GM21381 (cell line): ENCODE results near the gene RBM6.
"Not testable (repeated sequence)": the region's sequence is repeated elsewhere in the genome, so short reads cannot be mapped to it uniquely, and the experiment has no call there.

Experiments used
- ATAC-seq: cut with Tn5 transposase; IDR thresholded peaks from one replicate; pipeline ENCODE4 v1.9.1; 2021; ENCODE audit warnings: mild to moderate bottlenecking, moderate library complexity; ENCODE audit not compliant: unreplicated experiment

Gene RBM6, protein sequence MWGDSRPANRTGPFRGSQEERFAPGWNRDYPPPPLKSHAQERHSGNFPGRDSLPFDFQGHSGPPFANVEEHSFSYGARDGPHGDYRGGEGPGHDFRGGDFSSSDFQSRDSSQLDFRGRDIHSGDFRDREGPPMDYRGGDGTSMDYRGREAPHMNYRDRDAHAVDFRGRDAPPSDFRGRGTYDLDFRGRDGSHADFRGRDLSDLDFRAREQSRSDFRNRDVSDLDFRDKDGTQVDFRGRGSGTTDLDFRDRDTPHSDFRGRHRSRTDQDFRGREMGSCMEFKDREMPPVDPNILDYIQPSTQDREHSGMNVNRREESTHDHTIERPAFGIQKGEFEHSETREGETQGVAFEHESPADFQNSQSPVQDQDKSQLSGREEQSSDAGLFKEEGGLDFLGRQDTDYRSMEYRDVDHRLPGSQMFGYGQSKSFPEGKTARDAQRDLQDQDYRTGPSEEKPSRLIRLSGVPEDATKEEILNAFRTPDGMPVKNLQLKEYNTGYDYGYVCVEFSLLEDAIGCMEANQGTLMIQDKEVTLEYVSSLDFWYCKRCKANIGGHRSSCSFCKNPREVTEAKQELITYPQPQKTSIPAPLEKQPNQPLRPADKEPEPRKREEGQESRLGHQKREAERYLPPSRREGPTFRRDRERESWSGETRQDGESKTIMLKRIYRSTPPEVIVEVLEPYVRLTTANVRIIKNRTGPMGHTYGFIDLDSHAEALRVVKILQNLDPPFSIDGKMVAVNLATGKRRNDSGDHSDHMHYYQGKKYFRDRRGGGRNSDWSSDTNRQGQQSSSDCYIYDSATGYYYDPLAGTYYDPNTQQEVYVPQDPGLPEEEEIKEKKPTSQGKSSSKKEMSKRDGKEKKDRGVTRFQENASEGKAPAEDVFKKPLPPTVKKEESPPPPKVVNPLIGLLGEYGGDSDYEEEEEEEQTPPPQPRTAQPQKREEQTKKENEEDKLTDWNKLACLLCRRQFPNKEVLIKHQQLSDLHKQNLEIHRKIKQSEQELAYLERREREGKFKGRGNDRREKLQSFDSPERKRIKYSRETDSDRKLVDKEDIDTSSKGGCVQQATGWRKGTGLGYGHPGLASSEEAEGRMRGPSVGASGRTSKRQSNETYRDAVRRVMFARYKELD

DNA sequence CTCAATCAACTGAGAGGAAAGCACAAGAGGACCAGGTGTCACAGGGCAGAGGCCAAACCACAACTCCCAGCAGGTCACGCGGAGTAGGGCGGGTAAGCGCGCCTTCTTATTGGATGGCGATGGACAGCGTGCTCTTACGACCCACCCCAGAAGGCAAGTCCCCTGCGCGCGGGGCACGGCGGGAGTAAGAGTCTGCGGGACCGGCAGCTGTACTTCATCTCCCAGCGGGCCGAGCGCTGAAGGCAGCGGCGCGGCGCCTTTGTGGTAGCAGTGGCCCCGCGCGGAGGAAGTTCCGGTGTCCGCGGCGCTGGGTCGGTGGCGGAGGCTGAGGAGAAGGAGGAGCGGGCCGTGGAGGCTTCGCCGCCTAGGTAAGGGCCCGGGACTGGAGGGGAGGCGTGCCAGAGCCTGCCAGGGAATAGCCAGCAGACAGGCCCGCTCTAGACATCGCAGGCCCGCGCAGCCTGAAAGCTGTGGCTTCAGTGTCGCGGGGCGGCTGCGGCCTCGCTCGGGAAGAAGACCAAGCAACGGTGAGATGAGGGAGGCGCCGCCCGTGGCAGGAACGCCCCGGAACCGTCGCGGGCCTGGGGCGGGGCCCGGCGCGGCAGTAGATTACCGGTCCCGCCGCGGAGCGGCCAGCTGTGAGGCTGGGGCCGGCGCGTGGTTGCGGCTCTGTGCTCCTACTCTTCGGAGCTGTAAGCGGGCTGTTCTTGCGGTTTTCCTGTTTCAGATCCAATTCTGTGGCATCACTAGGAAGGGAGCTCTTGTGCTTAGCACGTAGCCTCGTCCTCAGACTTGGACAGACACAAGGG is at the start of gene RBM6:
RBM6 (plus strand) TSS at position 293 of the 809 bp plus-strand sequence. CDS start 22,492 bp downstream, outside the sequence.
- peak; percentile 90 for ATAC-seq

DNA sequence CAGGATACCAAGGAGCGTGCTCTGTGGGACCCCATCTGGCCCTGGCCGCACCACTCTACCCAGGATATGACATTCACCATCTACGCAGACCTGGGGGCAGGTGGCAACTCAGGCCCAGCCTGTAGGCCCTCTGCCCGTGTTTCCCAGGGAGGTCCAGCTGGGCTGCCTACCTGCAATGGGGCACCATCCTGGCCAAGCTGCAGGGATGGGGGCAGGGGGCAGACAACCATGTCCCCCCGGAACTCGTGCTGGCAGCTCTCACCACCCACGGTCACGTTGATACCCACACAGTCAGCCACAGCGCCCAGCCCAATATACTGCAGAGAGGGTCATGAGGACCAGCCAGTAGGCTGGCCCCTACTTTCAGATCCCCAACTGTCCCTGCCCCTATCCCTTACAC is 44.2 kb upstream of the RBM6 start:
- no peak for ATAC-seq

DNA sequence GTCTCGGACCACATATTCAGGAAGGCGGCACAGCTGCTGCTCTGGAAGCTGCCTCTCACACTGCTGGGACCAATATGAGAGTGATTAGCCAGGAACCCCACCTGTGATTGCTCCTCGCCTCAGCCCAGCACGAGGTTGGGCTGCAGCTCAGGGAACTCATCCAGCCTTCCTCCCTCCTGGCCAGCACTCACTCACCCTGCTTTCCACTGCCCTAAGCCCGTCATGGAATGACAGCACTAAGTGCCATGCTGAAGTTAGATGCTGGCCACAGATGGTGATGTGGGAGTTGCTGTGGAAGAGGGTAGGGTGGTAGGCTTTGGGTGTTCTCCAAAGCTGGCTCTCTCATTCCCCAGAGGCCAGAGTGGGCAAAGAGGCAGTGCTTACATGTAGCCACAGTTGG is 43.6 kb upstream of the RBM6 start:
- ATAC-seq, result no peak

DNA sequence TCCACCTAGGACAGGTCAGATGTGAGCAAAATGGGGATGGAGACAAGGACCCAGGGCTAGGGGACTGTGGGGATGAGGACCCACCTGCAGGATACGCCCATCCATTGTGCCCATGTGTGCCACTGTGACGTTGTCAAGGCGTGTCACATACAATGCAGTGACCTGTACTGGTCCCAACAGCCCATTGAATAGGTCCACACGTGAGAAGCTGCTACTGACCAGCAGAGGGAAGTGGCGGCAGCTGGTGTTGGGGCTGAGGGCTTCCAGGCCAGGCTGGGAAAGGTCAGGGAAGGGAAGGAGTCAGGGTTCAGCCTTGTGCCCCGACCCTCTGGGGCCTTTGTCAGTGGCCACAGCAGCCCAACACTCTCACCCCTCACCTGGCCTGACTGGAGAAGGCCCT is 41.0 kb upstream of the RBM6 start:
- ATAC-seq, result no peak

DNA sequence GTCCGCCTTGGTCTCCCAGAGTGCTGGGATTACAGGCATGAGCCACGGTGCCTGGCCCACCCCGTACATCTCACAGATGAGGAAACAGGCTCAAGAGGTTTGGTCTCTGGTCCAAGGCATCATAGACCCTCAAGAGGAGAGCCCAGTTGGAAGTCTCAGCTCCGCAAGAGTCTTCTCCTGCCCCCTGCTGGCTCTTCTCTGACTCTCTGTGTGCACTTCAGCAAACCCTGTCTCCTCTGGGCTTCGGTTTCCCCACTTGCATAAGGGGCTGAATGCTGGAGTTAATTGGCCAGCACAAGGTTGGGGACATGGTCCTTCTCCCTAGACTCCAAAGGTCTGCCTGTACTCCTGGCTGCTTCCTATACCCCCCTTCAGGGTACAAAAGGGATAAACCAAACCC is 40.1 kb upstream of the RBM6 start:
- ATAC-seq, result no peak

DNA sequence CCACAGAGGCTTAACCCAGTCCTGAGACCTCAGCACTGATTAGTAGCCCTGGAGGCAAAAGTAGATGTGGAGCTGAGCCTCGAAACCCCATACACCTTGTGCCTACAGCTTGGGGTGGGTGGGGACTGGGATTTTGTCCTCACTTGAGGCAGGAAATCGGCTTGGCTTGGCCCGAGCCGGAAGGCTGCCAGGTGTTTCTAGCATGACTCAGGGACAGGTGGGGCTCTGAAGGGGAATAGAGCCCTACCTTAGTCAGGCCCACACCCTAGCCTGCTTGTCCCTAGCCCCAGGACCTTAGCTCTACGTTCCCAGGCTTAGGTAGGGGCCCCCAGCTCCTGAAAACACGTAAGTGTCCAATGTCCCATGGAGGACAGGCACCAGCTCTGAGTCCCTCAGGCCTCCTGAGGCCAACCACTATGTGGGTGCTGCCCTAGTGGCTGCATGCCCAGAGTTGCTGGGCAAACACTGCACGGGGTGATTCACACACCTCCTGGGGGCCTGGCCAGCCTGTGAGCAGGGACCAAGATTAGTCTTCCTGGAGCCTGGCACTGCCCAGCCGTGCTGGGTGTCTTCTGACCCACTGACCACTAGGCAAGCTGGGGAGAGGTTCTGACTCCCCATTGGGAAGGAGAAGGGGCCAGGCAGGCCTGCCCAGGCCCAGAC is 39.3 kb upstream of the RBM6 start:
- no peak for ATAC-seq

DNA sequence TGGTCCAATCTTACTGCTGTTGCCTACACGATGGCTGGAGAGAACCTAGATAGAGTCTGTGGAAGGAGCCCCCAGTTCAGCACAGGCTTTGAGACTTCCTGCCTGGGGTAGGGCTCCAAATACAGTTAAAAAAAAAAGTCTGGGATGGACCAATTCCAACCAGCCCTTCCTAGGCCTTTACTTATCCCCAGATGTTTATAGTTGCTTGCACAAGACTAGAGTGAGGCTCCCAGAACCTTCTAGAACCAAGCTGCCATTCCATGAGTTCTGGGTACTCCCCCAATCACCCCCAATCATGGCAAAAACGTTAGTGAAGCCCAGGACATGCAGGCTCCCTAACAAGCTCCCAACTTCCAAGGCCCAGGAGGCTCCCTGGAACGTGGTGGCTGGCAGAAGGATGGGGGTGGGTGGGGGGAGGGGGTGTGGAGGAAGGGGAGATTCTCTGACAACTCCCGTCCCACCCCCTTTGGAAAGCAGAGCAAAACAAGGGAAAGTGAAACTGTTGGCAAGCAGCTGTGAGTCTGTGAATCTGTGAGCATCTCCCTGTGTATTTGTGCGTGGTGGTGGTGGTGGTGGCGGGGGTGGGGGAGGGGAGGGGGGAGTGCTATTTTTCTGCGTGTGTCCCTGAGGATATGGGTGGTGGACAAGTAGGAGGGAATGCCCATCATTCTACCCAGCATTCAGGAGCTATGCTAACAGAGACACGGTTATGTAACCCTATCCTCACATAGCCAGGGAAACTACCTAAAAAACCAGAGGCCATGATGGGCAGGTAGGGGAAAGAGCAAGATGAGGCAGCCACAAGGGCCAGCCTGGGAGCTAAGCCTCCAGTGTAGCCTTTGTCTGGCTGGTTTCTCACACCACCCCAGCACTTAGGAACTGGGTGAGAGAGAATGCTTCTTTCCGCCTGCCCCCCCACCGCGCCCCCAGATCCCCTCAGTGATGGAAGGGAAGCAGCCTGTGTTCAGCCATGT is 38.3 kb upstream of the RBM6 start:
- ATAC-seq, result no peak

DNA sequence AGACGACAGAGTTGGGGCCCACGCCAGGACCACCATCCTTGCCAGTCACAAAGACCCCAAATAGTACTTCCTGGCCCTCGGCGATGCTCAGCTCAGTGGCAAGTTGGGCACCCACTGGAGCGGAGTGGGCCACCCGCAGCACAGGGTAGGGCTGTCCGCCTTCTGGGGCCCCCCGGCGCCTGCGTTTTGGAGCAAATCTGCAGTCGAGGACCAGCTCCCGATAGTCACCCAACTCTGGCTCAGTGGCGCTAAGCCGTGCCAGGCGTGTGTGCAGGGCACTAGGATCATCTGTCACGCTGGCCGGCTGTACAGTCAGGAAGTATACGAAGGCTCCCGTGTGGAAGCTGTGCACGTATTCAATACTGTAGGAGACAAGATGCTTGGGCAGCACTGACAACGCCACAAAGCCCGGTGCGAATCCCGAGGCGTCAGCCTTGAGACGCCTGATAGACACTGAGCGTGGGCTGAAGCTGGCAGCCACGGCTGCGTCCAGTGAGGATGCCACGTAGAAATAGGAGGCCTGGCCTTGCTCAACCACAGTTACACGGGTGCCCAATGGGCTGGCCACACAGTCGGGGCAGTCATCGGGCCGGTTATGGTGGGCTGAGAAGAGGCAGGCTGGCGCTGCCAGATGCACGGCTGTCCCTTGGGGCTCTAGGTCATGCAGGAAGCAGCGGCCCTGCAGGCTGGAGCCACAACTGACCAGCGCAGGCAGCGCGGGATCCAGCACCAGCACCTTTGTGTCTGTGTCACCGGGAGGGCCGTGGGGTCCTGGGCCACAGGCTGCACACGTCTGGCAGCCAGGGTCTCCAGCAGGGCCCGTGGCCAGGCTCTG is 37.2 kb upstream of the RBM6 start:
- no peak for ATAC-seq

DNA sequence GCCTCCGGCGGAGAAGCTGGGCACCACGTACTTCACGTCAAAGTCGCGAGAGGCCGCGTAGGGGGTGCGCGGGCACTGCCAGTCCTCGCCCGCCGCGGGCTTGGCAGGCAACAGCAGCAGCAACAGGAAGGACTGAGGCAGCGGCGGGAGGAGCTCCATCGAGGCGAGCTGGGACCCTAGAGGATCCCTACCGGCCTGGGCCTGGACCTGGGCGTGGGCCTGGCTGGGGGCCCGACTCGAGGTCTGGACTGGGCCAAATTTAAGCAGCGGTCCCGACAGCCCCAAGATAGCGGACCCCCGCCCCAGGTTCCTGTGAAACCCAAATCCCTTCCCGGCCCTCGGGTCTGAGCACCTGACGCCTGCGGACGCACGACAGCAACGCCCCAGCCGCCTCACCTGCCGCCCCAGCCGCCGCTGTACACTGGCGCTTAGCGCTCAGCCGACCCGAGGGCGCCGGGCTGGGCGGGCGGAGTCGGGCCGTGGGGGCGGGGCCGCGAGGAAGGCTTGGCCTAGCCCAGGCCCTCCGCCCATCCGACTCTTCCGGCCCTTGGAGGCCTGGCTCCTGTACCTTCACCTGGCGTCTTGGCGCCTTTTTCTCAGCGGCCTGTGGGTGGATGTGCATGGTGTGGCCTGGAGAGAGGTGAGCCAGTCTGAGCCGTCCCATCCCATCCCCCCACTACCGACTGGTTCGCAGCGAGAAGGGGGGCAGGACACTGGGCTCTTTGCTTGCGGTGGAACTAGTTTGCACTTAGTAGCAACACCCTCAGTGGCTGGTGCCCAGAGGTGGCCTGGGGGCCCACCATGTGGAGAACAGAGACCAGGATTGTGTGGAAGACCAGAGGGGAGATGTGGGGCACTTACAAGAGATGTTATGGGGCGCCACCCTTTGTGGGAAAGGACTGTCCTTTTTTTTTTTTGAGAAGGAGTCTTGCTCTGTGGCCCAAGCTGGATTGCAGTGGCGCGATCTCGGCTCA is 36.2 kb upstream of the RBM6 start, which contains the start of gene MST1R:
MST1R (minus strand) TSS at position 423 of the 974 bp plus-strand sequence; CDS start at position 159, 264 bp downstream.
- ATAC-seq, result peak; percentile 78

DNA sequence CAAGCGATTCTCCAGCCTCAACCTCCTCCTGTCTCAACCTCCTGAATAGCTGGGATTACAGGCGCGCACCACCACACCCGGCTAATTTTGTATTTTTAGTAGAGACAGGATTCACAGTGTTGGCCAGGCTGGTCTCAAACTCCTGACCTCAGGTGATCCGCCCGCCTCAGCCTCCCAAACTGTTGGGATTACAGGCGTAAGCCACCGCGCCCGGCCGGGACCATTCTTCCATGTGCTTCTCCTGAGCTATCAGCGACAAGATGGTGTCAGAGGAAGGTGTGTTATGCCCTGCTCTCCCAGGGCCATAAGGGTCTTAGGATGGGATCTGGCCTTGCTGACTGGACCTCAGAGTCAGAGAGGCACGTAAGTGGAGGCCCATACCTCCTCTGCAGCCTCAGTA is 35.5 kb upstream of the RBM6 start:
- ATAC-seq, result not testable (repeated sequence)

DNA sequence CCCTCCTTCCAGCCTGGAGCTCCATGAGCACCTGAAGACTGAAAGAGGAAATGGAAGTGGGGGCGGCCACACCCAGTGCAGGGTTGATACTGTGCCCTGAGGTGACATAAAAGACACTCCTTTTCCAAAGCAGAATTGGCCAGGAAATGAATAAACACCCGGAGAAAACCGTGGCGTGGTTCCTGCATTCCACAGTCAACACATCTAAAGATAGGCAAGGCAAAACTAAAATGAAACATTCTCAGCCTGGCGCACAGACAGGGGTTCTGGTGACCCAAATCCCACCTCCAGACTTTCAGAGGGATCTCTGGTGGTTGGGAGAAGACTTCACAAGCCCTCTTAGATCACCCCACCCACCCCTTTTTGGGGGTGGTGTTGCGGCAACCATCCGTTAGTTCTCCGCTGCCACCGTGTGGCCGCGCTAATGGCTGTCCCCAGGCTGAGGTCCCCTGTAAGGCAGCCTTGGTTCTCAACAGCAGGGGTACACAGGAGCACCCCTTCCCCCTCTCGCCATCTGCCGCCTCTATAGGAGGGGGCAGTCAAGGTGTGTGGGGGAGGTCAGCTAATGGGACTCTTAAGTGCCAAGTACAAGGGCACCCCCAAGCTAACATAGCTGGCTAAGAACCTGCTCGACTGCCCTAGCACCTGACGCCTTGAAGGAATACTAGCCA is 33.7 kb upstream of the RBM6 start:
- ATAC-seq, result no peak

DNA sequence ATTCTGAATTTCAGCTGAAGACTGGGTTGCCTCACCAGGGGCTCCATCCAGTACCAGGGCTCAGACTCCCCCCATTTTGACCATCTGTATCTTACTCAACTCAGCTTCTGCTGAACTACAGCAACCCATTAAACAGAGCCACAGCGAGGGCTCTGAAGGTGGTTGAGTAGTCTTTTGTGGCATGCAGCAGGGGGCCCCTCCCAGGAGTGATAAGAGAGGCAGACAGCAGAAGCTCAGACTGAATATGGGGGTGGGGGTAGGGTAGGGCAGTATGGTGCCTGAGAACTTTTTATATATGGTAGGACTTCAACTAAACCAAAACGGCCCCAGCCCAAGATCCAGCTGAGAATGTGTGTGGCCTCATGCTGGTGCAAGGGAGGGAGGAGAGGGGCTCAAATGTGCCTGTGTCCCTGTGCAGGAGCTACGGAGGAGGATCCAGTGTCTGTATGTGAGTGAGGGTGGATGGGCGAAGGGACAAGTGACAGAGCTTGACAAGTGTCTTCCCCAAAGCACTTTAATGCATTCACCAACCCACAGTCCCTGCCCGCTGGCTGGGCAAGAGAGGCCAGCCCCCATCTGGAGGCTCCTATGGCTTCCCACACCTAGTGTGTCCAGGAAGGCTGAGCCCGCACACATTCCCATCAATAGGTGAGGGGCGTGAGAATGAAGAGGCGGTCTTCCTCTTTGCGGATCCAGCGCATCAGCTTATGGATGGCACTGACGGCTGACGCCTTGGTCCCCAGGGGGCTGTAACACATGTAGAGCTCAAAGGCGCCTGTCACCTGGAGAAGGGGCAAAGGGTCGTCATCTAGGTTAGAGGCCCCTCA is 31.4 kb upstream of the RBM6 start:
- no peak for ATAC-seq

DNA sequence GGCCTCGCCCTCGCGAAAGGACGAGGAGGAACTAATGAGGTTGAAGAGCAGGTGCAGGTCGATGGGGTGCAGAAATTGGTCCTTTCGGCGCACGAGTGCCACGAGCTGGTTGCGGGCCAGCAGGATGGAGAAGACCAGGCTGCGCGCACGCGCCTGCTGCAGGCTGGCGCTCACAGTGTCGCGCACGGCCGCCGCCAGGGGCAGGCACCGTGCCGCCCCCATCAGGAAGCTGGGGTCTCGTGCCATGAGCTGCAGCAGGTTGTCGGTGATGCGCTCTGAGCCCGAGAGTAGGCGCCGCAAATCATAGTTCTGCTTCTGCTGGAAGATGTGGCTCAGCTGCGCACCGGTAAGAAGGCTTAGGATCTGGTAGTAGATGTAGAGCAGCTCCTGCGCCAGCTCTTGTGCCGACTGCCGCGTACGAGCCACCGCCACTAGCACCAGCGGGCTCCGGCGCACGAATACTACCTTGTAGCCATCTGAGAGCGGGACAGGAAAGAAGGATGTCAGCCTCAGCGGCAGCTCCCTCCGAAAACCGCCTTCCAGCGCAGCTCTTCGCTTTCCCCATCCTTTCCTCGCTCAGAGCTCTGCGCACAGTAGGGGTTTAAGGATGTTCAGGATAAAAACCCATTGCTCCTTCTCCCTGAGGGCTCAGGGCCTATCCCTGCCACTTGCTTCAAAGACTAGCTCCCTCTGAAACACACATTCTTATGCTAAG is 29.4 kb upstream of the RBM6 start:
- ATAC-seq, result no peak

DNA sequence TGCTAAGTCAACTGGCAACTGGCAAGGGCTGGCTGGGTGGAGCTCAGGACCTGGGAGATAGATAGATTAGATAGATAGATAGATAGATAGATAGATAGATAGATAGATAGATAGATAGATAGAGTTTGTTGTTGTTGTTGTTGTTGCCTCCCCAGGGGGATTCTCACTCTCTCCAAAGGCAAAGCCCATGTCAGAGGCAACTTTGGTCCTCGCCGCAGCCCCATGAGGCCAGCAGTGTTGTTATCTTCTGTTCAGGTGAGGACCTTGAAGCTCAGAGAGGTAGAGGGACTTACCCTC is 28.9 kb upstream of the RBM6 start:
- no peak for ATAC-seq

DNA sequence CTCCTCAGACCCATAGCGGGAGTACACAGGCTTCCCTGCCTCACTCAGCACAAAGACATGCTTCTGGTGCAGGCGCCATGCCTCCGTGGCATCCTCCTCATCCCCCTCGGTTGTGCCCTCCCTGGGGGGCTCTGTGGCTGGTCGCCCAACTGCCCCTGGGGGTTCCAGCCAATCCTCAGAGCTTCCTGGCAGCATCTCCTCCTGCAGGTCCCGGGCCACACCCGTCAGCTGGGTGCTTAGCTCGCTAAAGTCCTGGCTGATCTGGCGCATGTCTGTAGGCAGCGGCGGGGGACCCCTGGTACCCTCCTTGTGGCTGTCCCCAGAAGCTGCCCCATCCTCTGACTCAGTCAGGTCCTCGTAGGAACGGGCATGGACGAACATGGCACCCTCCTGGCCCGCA is 28.3 kb upstream of the RBM6 start:
- no peak for ATAC-seq
